Measurements from ENCODE around the gene KATNAL1.
"Not testable (repeated sequence)": the region's sequence is repeated elsewhere in the genome, so short reads cannot be mapped to it uniquely, and the experiment has no call there.

The KATNAL1 gene

DNA sequence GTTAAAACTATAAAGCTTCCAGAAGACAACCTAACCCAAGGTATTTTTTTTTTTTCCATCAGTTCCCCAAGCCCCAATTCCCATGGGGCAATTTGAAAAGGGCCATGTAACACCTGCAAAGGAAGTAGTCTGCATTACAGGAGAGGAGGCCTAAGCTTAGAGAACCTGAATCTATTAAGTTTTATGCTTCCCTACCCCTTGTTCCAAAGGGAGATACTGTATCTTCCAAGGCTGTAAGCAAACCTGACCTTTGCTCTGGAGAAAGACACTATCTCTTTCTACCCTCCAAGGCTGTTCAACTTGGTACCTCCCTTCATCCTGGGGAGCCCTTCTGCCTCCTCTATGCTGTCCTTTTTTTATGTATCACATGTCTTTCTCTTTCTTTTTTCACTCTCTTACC is 15.0 kb downstream of the KATNAL1 start:
- no peak for DNase-seq (ENCODE audit: low read depth)

DNA sequence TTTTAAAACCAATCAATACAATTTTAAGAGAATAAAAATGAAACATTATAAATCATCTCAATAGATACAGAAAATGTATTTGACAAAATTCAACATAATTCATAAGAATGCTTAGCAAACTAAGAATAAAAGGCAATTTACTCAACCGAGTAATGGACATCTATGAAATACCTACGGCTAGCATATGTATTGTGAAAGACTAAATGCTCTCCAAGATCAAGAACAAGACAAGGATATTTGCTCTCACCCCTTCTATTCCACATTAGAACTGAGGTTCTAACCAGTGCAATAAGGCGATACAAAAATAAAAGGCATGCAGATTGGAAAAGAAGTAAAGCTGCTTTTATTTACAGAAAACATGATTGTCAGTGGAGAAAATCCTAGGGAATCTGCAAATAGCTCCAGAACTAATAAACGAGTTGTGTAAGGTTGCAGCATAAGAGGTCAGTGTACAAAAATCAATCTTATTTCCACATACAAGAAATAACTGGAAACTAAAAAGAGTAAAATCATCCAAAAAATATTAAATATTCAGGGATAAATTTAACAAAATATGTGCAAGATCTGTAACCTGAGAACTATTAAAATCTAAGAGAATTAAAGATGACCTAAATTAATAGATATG is 16.4 kb downstream of the KATNAL1 start:
- DNase-seq (ENCODE audit: low read depth), result no peak

GRCh38 chr13:30289533-30289932 is 17.8 kb downstream of the KATNAL1 start:
- DNase-seq (ENCODE audit: low read depth), result no peak

- not testable (repeated sequence) for DNase-seq (ENCODE audit: low read depth)
Measured at GRCh38 chr13:30286059-30286458, 21.3 kb downstream of the KATNAL1 start.

- no peak for DNase-seq (ENCODE audit: low read depth)
Measured at GRCh38 chr13:30276178-30276577, 31.2 kb downstream of the KATNAL1 start.

DNA sequence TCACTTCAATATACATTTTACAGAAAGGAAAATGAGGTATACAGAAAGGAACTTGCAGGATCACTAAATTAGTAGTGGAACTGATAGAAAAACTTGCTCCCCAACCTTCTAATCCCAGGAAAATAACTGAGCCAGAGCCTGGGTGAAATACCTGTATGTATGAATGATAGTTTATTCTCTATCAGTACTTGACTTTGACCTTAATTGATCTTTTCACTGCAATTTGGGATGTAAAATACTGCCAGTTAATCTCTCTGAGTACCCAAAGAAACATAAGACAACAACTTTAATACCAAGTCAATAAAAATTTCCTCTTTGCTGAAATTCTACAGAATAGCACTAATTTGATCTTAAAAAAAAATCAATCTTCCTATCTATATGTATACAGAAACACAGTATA is 33.3 kb downstream of the KATNAL1 start:
- no peak for DNase-seq (ENCODE audit: low read depth)

- not testable (repeated sequence) for DNase-seq (ENCODE audit: low read depth)
Measured at GRCh38 chr13:30270035-30270434, 37.3 kb downstream of the KATNAL1 start.

GRCh38 chr13:30268673-30269072 is 38.7 kb downstream of the KATNAL1 start:
- DNase-seq (ENCODE audit: low read depth), result peak; percentile 9

- DNase-seq (ENCODE audit: low read depth), result no peak
Measured at GRCh38 chr13:30266756-30267155, 40.6 kb downstream of the KATNAL1 start.

DNA sequence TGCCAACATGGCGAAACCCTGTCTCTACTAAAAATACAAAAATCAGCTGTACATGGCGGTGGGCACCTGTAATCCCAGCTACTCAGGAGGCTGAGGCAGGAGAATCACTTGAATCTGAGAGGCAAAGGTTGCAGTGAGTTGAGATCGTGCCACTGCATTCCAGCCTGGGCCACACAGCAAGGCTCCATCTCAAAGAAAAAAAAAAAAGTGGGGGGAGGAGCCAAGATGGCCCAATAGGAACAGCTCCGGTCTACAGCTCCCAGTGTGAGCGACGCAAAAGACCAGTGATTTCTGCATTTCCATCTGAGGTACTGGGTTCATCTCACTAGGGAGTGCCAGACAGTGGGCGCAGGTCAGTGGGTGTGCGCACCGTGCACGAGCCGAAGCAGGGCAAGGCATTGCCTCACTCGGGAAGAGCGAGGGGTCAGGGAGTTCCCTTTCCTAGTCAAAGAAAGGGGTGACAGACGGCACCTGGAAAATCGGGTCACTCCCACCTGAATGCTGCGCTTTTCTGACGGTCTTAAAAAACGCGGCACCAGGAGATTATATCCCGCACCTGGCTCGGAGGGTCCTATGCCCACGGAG is 48.1 kb downstream of the KATNAL1 start:
- not testable (repeated sequence) for DNase-seq (ENCODE audit: low read depth)

- no peak for DNase-seq (ENCODE audit: low read depth)
Measured at GRCh38 chr13:30257468-30258099, 49.8 kb downstream of the KATNAL1 start.

GRCh38 chr13:30256713-30257467 is 50.5 kb downstream of the KATNAL1 start:
- peak; percentile 9 for DNase-seq (ENCODE audit: low read depth)

GRCh38 chr13:30255696-30256095 is 51.7 kb downstream of the KATNAL1 start:
- DNase-seq (ENCODE audit: low read depth), result no peak

DNA sequence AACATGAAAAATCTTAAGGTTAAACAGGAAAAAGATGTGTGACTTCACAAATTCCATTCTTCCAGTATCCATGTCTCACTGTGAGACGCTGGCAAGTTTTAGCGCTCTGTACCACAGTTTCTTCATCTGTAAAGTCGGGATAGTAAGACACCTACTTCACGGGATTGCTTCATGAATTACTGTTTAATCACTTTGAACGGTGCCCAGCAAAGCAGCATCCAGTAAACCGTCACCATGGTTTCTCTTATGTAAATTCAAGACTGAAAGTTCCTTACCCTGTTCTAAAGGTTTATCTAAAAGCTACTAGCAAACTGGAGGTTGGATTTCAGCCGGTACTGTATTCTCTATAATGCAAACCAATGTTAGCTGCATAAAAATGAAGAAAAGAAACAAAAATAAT is 53.5 kb downstream of the KATNAL1 start:
- DNase-seq (ENCODE audit: low read depth), result no peak

- no peak for DNase-seq (ENCODE audit: low read depth)
Measured at GRCh38 chr13:30247406-30247805, 59.9 kb downstream of the KATNAL1 start.

DNA sequence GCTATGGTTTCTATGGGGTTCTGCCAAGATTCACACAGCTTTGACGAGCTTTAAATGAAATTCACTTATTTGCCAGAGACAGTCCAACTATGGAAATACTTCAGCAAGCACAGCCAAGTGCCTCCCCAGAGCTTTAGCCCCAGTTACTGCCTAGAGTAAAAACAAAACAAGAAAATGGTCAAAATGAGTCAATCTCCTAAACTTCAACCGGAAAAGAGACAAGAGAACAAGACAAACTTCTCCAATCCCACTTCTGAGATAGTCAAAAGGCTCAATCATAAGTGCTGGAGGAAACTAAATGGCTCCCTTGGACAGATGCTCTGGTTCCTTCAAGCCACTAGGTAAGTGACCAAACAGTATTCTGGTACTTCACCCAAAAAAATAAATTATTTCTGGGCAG is 65.8 kb downstream of the KATNAL1 start:
- no peak for DNase-seq (ENCODE audit: low read depth)

DNA sequence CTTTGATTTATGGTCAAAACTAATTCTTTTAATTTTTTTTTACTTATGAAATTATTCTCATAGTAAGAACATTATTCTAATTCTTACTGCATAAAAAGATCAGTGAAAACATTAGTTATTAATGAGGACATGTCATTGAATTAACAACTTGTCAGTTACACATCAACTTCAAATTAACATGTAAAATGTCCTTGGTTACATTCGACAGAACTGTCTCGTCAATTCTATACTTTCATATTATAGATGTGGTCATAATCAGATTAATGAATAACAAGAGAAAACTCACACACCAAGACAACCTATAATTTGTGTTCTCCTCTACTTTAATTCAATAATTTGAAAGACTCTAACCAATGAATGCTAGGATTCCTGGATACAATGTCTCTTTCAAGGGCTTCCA is 66.7 kb downstream of the KATNAL1 start:
- DNase-seq (ENCODE audit: low read depth), result no peak

DNA sequence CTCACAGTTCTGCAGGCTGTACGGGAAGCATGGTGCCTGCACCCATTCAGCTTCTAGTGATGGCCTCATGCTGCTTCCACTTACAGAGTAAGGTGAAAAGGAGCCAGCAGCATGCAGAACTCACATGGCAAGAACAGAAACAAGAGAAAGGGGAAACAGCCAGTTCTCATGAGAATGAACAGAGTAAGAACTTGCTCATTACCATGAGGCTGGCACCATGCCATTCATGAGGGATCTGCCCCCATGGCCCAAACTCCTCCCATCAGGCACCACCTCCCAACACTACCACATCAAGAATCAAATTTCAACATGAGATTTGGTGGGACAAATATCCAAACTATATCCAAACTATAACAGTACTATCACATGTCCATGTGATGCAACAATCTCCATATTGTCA is 72.1 kb downstream of the KATNAL1 start:
- DNase-seq (ENCODE audit: low read depth), result no peak

GRCh38 chr13:30234619-30235162 is 72.7 kb downstream of the KATNAL1 start:
- no peak for DNase-seq (ENCODE audit: low read depth)

- no peak for DNase-seq (ENCODE audit: low read depth)
Measured at GRCh38 chr13:30224732-30225131, 82.6 kb downstream of the KATNAL1 start.

DNA sequence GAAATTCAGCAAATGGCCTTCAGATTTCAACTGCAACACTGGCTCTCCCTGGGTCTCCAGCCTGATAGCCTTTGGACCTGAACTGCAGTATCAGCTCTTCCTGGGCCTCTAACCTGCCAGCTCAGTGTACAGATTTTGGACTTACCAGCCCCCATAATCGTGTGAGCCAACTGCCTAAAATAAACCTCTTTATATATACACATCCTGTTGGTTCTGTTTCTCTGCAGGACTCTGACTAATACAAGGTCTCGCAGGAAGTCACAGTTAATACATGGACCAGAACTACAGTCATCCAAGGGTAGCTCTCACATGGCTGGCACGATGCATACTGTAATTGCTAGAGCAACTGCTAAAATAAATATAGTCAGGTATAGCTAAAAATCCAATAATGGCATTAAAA is 85.1 kb downstream of the KATNAL1 start:
- DNase-seq (ENCODE audit: low read depth), result no peak

- no peak for DNase-seq (ENCODE audit: low read depth)
Measured at GRCh38 chr13:30216111-30216510, 91.2 kb downstream of the KATNAL1 start.

DNA sequence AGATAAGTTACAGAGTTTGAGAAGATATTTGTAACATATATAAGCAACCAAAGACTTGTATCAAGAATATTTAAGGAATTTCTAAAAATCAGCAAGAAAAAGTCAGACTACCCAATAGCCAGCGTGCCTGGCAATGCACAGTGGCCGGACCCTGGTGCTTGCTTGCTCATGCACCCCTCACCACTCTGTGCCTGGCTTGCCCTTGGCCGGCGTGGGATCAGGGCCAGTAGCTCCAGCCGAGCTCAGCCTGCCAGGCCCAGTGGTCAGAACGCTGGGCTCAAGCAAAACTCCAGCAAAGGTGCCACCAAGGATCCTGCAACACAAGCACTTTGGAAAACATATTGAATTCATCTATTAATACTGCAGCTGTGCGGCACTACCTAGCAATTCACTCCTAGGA is 95.1 kb downstream of the KATNAL1 start:
- no peak for DNase-seq (ENCODE audit: low read depth)

Data from fibroblast of gingiva (primary cell).